Measurements from ENCODE around the gene HLA-DPB1.

Gene HLA-DPB1

DNA sequence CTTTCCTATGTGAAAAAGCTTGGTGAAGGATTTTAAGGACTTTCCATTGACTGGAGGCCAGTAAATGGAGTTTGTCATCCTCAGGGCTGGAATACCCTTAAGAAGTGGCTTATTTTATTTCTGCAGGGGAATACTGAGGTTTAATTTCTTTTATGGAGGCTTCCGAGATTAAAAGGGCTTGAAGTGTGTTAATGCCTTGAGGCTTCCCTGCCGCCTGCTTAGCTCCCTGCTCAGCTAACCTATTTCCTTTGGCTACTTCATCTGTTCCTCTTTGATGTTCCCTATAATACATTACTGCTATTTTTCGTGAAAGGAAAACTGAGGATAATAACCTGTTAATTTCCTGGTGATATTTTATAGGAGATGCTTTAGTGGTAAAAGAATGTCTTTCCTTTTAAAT lies 44.2 kb downstream of the HLA-DPB1 start:
- no peak for DNase-seq (ENCODE audit: low read depth, low spot score)
- no peak overlapping the region for H3K4me3 ChIP-seq (ENCODE audit: low read depth, low read length)
- CTCF ChIA-PET, result interaction anchor here (1.1 to 6.1 kb wide), 18 partner anchors 9 to 234 kb away, joined by 3 to 68 read pairs (median 7); no protein-coding TSS in a partner anchor
- POLR2A ChIA-PET, result no interaction called here
- TF ChIP-seq, protein P1, sequence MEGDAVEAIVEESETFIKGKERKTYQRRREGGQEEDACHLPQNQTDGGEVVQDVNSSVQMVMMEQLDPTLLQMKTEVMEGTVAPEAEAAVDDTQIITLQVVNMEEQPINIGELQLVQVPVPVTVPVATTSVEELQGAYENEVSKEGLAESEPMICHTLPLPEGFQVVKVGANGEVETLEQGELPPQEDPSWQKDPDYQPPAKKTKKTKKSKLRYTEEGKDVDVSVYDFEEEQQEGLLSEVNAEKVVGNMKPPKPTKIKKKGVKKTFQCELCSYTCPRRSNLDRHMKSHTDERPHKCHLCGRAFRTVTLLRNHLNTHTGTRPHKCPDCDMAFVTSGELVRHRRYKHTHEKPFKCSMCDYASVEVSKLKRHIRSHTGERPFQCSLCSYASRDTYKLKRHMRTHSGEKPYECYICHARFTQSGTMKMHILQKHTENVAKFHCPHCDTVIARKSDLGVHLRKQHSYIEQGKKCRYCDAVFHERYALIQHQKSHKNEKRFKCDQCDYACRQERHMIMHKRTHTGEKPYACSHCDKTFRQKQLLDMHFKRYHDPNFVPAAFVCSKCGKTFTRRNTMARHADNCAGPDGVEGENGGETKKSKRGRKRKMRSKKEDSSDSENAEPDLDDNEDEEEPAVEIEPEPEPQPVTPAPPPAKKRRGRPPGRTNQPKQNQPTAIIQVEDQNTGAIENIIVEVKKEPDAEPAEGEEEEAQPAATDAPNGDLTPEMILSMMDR (IDR thresholded peaks at IDR 0.05; ENCODE audit: insufficient read depth, low read length, missing control alignments), result no peak

DNA sequence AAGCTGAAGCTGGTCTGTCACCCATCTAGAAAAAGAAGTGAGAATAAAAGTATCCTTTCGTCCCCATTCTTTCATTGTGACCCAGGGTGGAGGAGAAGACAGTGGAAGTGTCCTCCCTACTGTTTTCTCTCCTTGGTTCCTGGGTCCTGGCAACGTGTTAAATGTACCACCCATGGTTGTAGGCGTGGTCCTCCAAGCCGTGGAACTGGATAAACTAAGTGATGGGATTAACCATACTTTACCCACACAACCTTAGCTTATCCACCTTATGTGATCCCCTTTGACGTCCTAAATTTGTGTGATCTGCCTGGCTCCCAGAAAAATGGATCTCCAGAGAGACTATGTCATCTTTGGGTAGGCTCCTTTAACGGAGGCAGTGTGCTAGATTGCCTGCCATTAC lies 47.4 kb downstream of the HLA-DPB1 start:
- POLR2A ChIA-PET, result no interaction called here
- TF ChIP-seq, protein P1 (IDR thresholded peaks at IDR 0.05; ENCODE audit: insufficient read depth, low read length, missing control alignments), result no peak
- H3K4me3 ChIP-seq (ENCODE audit: low read depth, low read length), result no peak overlapping the region
- CTCF ChIA-PET, result interaction anchor here (1.0 to 1.1 kb wide), 2 partner anchors 124 to 126 kb away, joined by 3 to 5 read pairs; no protein-coding TSS in a partner anchor
- DNase-seq (ENCODE audit: low read depth, low spot score), result no peak

DNA sequence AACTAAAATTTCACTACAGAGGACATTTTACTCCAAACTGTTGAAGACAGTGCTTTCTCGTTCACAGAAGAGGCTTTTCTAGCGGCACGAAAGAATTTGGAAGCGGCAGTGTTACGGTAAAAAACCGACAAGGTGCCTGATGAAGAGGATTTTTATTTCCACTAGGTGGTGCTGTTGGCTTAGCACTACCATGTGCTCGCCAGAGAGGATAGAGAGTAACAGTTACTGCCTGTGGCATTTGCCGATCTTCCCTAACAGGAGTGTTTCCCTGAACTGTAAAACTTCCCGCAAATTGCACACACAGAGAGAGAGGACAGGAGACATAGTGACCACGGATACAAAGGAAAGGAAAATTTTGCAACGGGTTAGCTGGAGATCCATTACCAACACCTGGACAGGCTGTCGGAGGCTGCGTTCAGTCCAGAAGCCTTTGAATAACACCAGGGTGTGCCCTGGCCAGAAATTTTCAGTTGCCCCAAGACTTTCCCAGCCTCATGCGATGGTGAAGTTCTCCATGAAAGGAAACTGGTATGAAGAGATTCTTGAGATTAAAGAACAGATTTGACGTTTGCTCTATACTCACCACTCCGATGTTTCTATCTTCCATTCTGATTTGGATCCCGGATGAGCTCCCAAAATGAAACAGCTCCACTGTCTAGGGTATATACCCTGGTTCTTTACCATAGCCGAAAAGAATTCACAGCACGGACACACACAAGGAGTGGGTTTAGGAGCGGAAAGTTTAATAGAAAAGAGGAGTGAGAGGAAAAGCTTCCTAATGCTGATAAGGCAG lies 48.1 kb downstream of the HLA-DPB1 start:
- TF ChIP-seq, protein P1 (IDR thresholded peaks at IDR 0.05; ENCODE audit: insufficient read depth, low read length, missing control alignments), result peak; percentile 8
- no peak for DNase-seq (ENCODE audit: low read depth, low spot score)
- ChIA-PET CTCF (interaction anchor here (0.8 to 3.8 kb wide), 9 partner anchors 10 to 125 kb away, joined by 3 to 25 read pairs (median 3); no protein-coding TSS in a partner anchor), POLR2A (no interaction called here)
- H3K4me3 ChIP-seq (ENCODE audit: low read depth, low read length), result no peak overlapping the region

GRCh38 chr6:33124525-33124901 lies 48.7 kb downstream of the HLA-DPB1 start:
- TF ChIP-seq, protein P1 (IDR thresholded peaks at IDR 0.05; ENCODE audit: insufficient read depth, low read length, missing control alignments), result no peak
- POLR2A ChIA-PET, result no interaction called here
- no peak overlapping the region for H3K4me3 ChIP-seq (ENCODE audit: low read depth, low read length)
- DNase-seq (ENCODE audit: low read depth, low spot score), result no peak
- CTCF ChIA-PET, result interaction anchor here (0.8 to 3.8 kb wide), 9 partner anchors 8 to 123 kb away, joined by 3 to 25 read pairs (median 3); no protein-coding TSS in a partner anchor

DNA sequence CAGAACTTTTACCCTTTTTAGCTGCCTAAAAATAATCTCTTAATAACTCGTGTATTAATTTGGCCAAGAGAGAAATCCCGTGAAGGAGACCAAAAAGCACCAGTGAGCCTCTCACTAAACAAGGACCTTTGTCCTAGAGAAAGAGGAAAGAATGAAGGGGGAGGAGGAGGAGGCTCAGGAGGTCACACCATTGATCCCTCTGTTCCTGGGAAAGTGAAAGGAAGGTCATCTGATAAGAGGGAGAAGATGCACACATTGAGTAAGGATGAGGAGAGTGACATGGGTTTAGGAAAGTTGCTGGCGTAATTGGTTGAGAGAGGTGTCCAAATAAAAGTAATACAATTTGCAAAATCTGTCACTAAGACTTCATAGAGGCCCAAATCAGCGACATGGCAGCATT lies 49.2 kb downstream of the HLA-DPB1 start:
- CTCF ChIA-PET, result interaction anchor here (1.2 to 3.8 kb wide), 9 partner anchors 8 to 123 kb away, joined by 3 to 25 read pairs (median 6); no protein-coding TSS in a partner anchor
- DNase-seq (ENCODE audit: low read depth, low spot score), result no peak
- POLR2A ChIA-PET, result no interaction called here
- TF ChIP-seq, protein P1 (IDR thresholded peaks at IDR 0.05; ENCODE audit: insufficient read depth, low read length, missing control alignments), result no peak
- H3K4me3 ChIP-seq (ENCODE audit: low read depth, low read length), result no peak overlapping the region

- TF ChIP-seq, protein P1 (IDR thresholded peaks at IDR 0.05; ENCODE audit: insufficient read depth, low read length, missing control alignments), result peak; percentile 49
- no peak overlapping the region for H3K4me3 ChIP-seq (ENCODE audit: low read depth, low read length)
- no peak for DNase-seq (ENCODE audit: low read depth, low spot score)
- ChIA-PET POLR2A (interaction anchor here (0.5 kb wide), 1 partner anchor 183 kb away, joined by 4 read pairs; no protein-coding TSS in a partner anchor), CTCF (interaction anchor here (0.9 to 3.8 kb wide), 11 partner anchors 9 to 192 kb away, joined by 3 to 25 read pairs (median 6); no protein-coding TSS in a partner anchor)
Observed at GRCh38 chr6:33126101-33126714, 50.4 kb downstream of the HLA-DPB1 start.

Measured in AG04449 (cell line).